ENCODE results near the gene COASY. TPM values are rescaled to one million over a fixed set of nuclear protein-coding genes. Genes with fewer than 3 reads are reported as not detected.
A peak's percentile ranks its signal among the peaks of the same experiment; 100 is the strongest.
"Not testable (repeated sequence)": the region's sequence is repeated elsewhere in the genome, so short reads cannot be mapped to it uniquely, and the experiment has no call there.

COASY gene
- total RNA-seq, 3 donors from 2014 or later (not counting 1 experiment from before 2014, with no cell fraction given) = 61.1 to 67.8 (median 62.3) TPM

GRCh38 chr17:42544874-42545283 lies 17.1 kb upstream of the COASY start:
- intact Hi-C loops (cut with micrococcal nuclease) = no loop called here
- Mint-ChIP-seq H3K4me1 (peaks cover 9 to 18% of the 10 kb centered on the region in 2 donors), H3K9me3 (no peaks in the 10 kb centered on the region), H3K27me3 (ENCODE audit: low read depth in 2 of 2) (no peaks in the 10 kb centered on the region), H3K27ac (no peak overlapping the region), H3K4me3 (no peak overlapping the region), H3K36me3 (no peaks in the 10 kb centered on the region)
- H3K9me3 ChIP-seq (ENCODE audit: control insufficient read depth, insufficient read depth, low read length) = no peaks in the 10 kb centered on the region
- H3K4me3 ChIP-seq (ENCODE audit: low read length) = no peak overlapping the region
- TF ChIP-seq CTCF (IDR thresholded peaks at IDR 0.05) = no peak
- DNase-seq (no peak), ATAC-seq (no peak)
- no peak overlapping the region for H3K27ac ChIP-seq (ENCODE audit: low read length)
- H3K27me3 ChIP-seq (ENCODE audit: control insufficient read depth, insufficient read depth, low read length) = no peaks in the 10 kb centered on the region
- peaks cover 17% of the 10 kb centered on the region for H3K36me3 ChIP-seq (ENCODE audit: control insufficient read depth, insufficient read depth, low read length)
- peaks cover 19% of the 10 kb centered on the region for H3K4me1 ChIP-seq (ENCODE audit: control insufficient read depth, insufficient read depth, low read length)
- 83% methylated on average over 8 of the region's 8 CpGs for WGBS (ENCODE audit: insufficient coverage)

DNA sequence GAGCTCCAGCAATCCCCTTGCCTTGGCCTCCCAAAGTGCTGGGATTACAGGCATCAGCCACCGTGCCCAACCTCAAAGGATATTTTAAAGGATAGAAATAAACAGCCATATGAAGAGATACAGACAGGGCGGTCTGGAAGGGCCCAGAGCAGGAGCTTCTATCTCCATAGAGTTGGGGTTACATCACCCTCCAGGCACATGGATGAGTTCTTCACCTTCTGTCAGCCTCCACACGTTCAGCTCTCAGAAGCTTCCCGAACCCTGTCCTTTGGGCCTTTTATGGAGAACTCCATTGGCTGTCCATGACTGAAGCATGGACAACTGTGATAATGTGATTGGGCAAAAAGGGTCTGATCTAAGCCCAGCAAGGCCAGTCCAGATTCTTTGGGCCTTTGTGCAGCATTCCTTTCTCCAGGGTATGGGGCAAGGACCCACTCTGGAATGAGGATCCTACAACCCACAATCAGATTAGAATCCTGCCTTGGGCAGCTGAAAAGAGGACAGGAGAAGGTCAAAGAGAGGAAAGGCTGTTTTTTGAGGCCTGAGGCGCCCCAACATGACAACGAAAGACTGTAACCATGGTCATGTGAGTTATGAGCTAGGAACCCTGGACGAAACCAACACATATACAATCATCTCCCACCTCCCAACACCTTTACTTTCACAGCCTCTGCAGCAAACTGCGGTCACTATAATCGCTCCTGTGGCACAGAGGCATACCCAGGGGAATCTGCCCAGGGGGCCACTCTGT lies 16.0 kb upstream of the COASY start:
- H3K27ac ChIP-seq (ENCODE audit: low read length); H3K4me3 ChIP-seq (ENCODE audit: low read length); H3K9me3 Mint-ChIP-seq; H3K27ac Mint-ChIP-seq; ATAC-seq; H3K4me3 Mint-ChIP-seq; H3K27me3 Mint-ChIP-seq (ENCODE audit: low read depth in 2 of 2); intact Hi-C loops (cut with micrococcal nuclease); H3K27me3 ChIP-seq (ENCODE audit: control insufficient read depth, insufficient read depth, low read length); H3K36me3 Mint-ChIP-seq; DNase-seq; H3K9me3 ChIP-seq (ENCODE audit: control insufficient read depth, insufficient read depth, low read length): not testable (repeated sequence)
- Histone ChIP-seq H3K4me1 (ENCODE audit: control insufficient read depth, insufficient read depth, low read length) (peaks cover 16% of the 10 kb centered on the region), H3K36me3 (ENCODE audit: control insufficient read depth, insufficient read depth, low read length) (peaks cover 14% of the 10 kb centered on the region)
- peaks cover 9 to 14% of the 10 kb centered on the region in 2 donors for H3K4me1 Mint-ChIP-seq
- WGBS (ENCODE audit: insufficient coverage) = 94% methylated on average over 3 of the region's 9 CpGs

- Histone ChIP-seq H3K27ac (ENCODE audit: low read length) (no peak overlapping the region), H3K4me1 (ENCODE audit: control insufficient read depth, insufficient read depth, low read length) (peaks cover 13% of the 10 kb centered on the region), H3K4me3 (ENCODE audit: low read length) (no peak overlapping the region), H3K36me3 (ENCODE audit: control insufficient read depth, insufficient read depth, low read length) (peaks cover 9% of the 10 kb centered on the region), H3K9me3 (ENCODE audit: control insufficient read depth, insufficient read depth, low read length) (no peaks in the 10 kb centered on the region), H3K27me3 (ENCODE audit: control insufficient read depth, insufficient read depth, low read length) (no peaks in the 10 kb centered on the region)
- no peaks in the 10 kb centered on the region for H3K9me3 Mint-ChIP-seq
- H3K4me3 Mint-ChIP-seq = peak overlapping the region; percentile 13
- ATAC-seq (no peak), DNase-seq (no peak)
- peaks cover 9 to 12% of the 10 kb centered on the region in 2 donors for H3K4me1 Mint-ChIP-seq
- no peak for TF ChIP-seq CTCF (IDR thresholded peaks at IDR 0.05)
- intact Hi-C loops (cut with micrococcal nuclease) = no loop called here
- 95% methylated on average over 23 of the region's 23 CpGs for WGBS (ENCODE audit: insufficient coverage)
- H3K27ac Mint-ChIP-seq = no peak overlapping the region
- no peaks in the 10 kb centered on the region for H3K27me3 Mint-ChIP-seq (ENCODE audit: low read depth in 2 of 2)
- no peaks in the 10 kb centered on the region for H3K36me3 Mint-ChIP-seq
Measured at GRCh38 chr17:42547001-42547461, 14.9 kb upstream of the COASY start.

DNA sequence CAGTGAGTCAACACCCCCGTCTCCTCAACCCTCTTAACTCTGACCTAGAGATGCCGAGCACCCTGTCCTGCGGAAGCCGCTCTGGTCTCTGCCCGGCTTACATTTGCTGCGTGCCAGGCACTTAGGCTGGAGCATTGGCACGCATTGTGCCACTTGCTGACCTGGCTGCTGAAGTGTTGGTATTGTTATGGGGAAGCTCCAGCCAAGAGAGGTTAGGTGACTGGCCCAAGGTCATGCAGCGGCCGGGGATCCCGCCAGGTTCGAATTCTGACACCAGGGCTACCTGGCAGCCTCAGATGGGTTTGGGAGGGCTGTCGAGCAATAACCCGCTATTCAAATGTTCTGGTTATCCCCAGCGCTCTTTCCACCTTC lies 14.3 kb upstream of the COASY start:
- Mint-ChIP-seq H3K9me3 (no peaks in the 10 kb centered on the region), H3K27ac (no peak overlapping the region), H3K4me3 (peak overlapping the region; percentile 25), H3K4me1 (peaks cover 9 to 14% of the 10 kb centered on the region in 2 donors), H3K36me3 (no peaks in the 10 kb centered on the region), H3K27me3 (ENCODE audit: low read depth in 2 of 2) (no peaks in the 10 kb centered on the region)
- DNase-seq (no peak), ATAC-seq (no peak)
- no peak for TF ChIP-seq CTCF (IDR thresholded peaks at IDR 0.05)
- intact Hi-C loops (cut with micrococcal nuclease) = no loop called here
- Histone ChIP-seq H3K36me3 (ENCODE audit: control insufficient read depth, insufficient read depth, low read length) (peaks cover 8% of the 10 kb centered on the region), H3K4me3 (ENCODE audit: low read length) (no peak overlapping the region), H3K27ac (ENCODE audit: low read length) (no peak overlapping the region), H3K4me1 (ENCODE audit: control insufficient read depth, insufficient read depth, low read length) (peaks cover 13% of the 10 kb centered on the region), H3K9me3 (ENCODE audit: control insufficient read depth, insufficient read depth, low read length) (no peaks in the 10 kb centered on the region), H3K27me3 (ENCODE audit: control insufficient read depth, insufficient read depth, low read length) (no peaks in the 10 kb centered on the region)
- 92% methylated on average over 14 of the region's 14 CpGs for WGBS (ENCODE audit: insufficient coverage)

All from natural killer cell (primary cell).